Heart left ventricle (tissue), 13 donors: ENCODE measurements around the gene RAP1GDS1.

Experiments
- CTCF ChIP-seq, 12 donors: fragments of 200-600 bp; sonication (generic) in 4 of 12; IDR thresholded peaks; one replicate each; pipeline versions ENCODE4 v1.5.0 to v1.8.0; 2018 to 2022; ENCODE audit warnings: antibody characterized with exemption in 12 of 12, mild to moderate bottlenecking in 5 of 12
- POLR2A ChIP-seq, 2 donors: fragments of 450-650 bp; IDR thresholded peaks; one replicate each; pipeline ENCODE4 v1.6.1; 2017; ENCODE audit warnings: antibody characterized with exemption in 2 of 2, mild to moderate bottlenecking in 2 of 2, moderate library complexity in 2 of 2
- donor health status: ischemic (EF 13 %, LVEDD 7.1; RV severe dilation, severe dysfunction).
- donor health status: DM: no; HTN: yes; CAD: no.
- donor health status: DM: no; HTN: no; CAD: no.
- donor health status: ischemic (EF 25% LVEDD 6.9; RV normal size, moderate dysfunction).
- donor health status: ischemic (EF 25% LVEDD 5.7; RV mildly dilated, moderate dysfunction).
- donor health status: ischemic (EF 35%, LVEDD 5.7; RV mildly dilated, moderate dysfunction).
- donor health status: nonischemic (EF 11% LVEDD 7.7; RV severe dilation, severe dysfunction).
- donor health status: DM: yes; HTN: yes; CAD: no.
- donor health status: PGD.
- donor health status: ischemic (EF 29% LVEDD 5.4; RV normal size, mild dysfunction).
- donor health status: nonischemic (EF 23%, LVEDD 6.1; RV moderate dilation, normal function).

GRCh38 chr4:98416844-98417243, 155.7 kb downstream of the RAP1GDS1 start:
- TF ChIP-seq CTCF (IDR thresholded peaks at IDR 0.05) (no peak), POLR2A (IDR thresholded peaks at IDR 0.05) (no peak)
